Effector CD4-positive, alpha-beta T cell (primary cell): ENCODE data around the gene CHODL.

Source experiments
- DNase-seq: peaks from one replicate; pipeline ENCODE4 v3.0.0-alpha.2; 2020

The CHODL gene

GRCh38 chr21:18294100-18294499 lies 49.5 kb downstream of the CHODL start:
- no peak for DNase-seq

- no peak for DNase-seq
These were observed 53.6 kb downstream of the CHODL start for GRCh38 chr21:18298228-18298627.
